Trophoblast cell (in vitro differentiated cells and primary cell): ENCODE data around the gene NDUFB6.
A peak's percentile ranks its signal among the peaks of the same experiment; 100 is the strongest.

Experiments
- DNase-seq, 2 donors: peaks; one replicate each; pipeline ENCODE4 v3.0.0-alpha.2; 2016
- H2AFZ ChIP-seq: 2 replicates; pipeline ENCODE4 v1.6.1; 2013; ENCODE audit warnings: low read length, moderate library complexity, mild to moderate bottlenecking; ENCODE audit not compliant: insufficient read depth, poor library complexity
- H2AK5ac ChIP-seq: 2 replicates; pipeline ENCODE4 v1.6.1; 2013; ENCODE audit warnings: mild to moderate bottlenecking, low read length
- H2BK120ac ChIP-seq: 2 replicates; pipeline ENCODE4 v1.6.1; 2013; ENCODE audit warnings: low read length, mild to moderate bottlenecking, moderate library complexity; ENCODE audit not compliant: insufficient read depth, poor library complexity
- H2BK12ac ChIP-seq: 2 replicates; pipeline ENCODE4 v1.6.1; 2013; ENCODE audit warnings: mild to moderate bottlenecking, low read length, moderate library complexity
- H2BK5ac ChIP-seq: 2 replicates; pipeline ENCODE4 v1.6.1; 2013; ENCODE audit warnings: low read length, low read depth, moderate library complexity, mild to moderate bottlenecking; ENCODE audit not compliant: poor library complexity
- H3K14ac ChIP-seq: 2 replicates; pipeline ENCODE4 v1.6.1; 2013; ENCODE audit warnings: mild to moderate bottlenecking, low read length
- H3K18ac ChIP-seq: 2 replicates; pipeline ENCODE4 v1.6.1; 2013; ENCODE audit warnings: mild to moderate bottlenecking, low read length
- H3K23ac ChIP-seq: 2 replicates; pipeline ENCODE4 v1.6.1; 2013; ENCODE audit warnings: low read length
- H3K27ac ChIP-seq: 2 replicates; pipeline ENCODE4 v1.5.1; 2013; ENCODE audit warnings: low read depth, mild to moderate bottlenecking, inconsistent platforms, low read length, moderate library complexity
- H3K27me3 ChIP-seq: 2 replicates; pipeline ENCODE4 v1.6.1; 2013; ENCODE audit warnings: inconsistent platforms, mild to moderate bottlenecking, low read length, moderate library complexity; ENCODE audit not compliant: insufficient read depth
- H3K36me3 ChIP-seq, 2 experiments: 1 replicate in 1 of 2; 2 replicates in 1 of 2; pipeline ENCODE4 v1.6.1; 2013; ENCODE audit warnings: low read length in 2 of 2, mild to moderate bottlenecking in 2 of 2, moderate library complexity in 1 of 2; ENCODE audit not compliant: insufficient read depth in 2 of 2, control insufficient read depth in 1 of 2
- H3K4ac ChIP-seq: 2 replicates; pipeline ENCODE4 v1.6.1; 2013; ENCODE audit warnings: low read depth, mild to moderate bottlenecking, low read length, moderate library complexity
- H3K4me1 ChIP-seq, 2 experiments: 1 replicate in 1 of 2; 2 replicates in 1 of 2; pipeline ENCODE4 v1.6.1; 2013; ENCODE audit warnings: low read length in 2 of 2, mild to moderate bottlenecking in 2 of 2, moderate library complexity in 1 of 2; ENCODE audit not compliant: insufficient read depth in 2 of 2, control insufficient read depth in 1 of 2
- H3K4me2 ChIP-seq: 2 replicates; pipeline ENCODE4 v1.6.1; 2013; ENCODE audit warnings: inconsistent platforms, mild to moderate bottlenecking, low read length, moderate library complexity
- H3K4me3 ChIP-seq: 2 replicates; pipeline ENCODE4 v1.5.1; 2013; ENCODE audit warnings: mild to moderate bottlenecking, low read depth, low read length, inconsistent platforms
- H3K79me1 ChIP-seq: one replicate; pipeline ENCODE4 v1.6.1; 2013; ENCODE audit warnings: low read length
- H3K79me2 ChIP-seq: 2 replicates; pipeline ENCODE4 v1.6.1; 2013; ENCODE audit warnings: low read length, mild to moderate bottlenecking; ENCODE audit not compliant: control insufficient read depth, insufficient read depth, poor library complexity
- H3K9ac ChIP-seq: 2 replicates; pipeline ENCODE4 v1.6.1; 2013; ENCODE audit warnings: mild to moderate bottlenecking, low read length
- H3K9me3 ChIP-seq: 2 replicates; pipeline ENCODE4 v1.6.1; 2013; ENCODE audit warnings: low read depth, mild to moderate bottlenecking, control low read depth, inconsistent platforms, low read length; ENCODE audit not compliant: insufficient read depth
- H4K12ac ChIP-seq: 2 replicates; pipeline ENCODE4 v1.6.1; 2013; ENCODE audit warnings: low read depth, mild to moderate bottlenecking, low read length, moderate library complexity
- H4K8ac ChIP-seq: 2 replicates; pipeline ENCODE4 v1.6.1; 2013; ENCODE audit warnings: low read depth, mild to moderate bottlenecking, low read length, moderate library complexity
- H4K91ac ChIP-seq: one replicate; pipeline ENCODE4 v1.6.1; 2013; ENCODE audit warnings: low read depth, mild to moderate bottlenecking, low read length, moderate library complexity
- WGBS: extraction: QIAGEN DNeasy Blood & Tissue Kit; methylation state at CpG from one replicate; pipeline ENCODE4 v1.1.7; 2013; ENCODE audit warnings: missing lambda C conversion rate; ENCODE audit not compliant: insufficient read length, insufficient coverage; ENCODE audit errors: extremely low coverage; 5-methylcytosine and 5-hydroxymethylcytosine counted together

The NDUFB6 gene

DNA sequence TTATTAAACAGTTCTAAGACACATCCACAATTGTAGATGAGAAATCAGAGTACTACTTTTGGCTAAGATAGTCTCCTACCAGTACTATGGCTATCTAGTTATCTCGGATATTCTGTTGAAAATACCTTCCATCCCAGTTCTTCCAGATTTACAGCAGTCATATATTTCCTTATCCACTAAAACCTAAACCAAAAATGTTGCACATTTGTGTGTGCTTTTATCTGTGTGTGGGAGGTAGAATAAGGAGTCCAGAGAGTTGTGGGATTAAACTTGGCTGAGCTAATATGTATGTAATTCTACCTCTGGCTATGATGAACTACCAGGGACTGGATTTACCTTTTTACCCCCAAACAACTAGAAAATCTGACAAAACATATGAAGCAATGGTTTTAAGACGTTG is 17.5 kb upstream of the NDUFB6 start:
- H3K27me3 ChIP-seq: no peaks in the 10 kb centered on the region
- WGBS: no CpG with 5 or more reads among the region's 2 CpGs
- peaks cover 1% of the 10 kb centered on the region for H3K79me1 ChIP-seq

GRCh38 chr9:32589083-32589723 is 16.2 kb upstream of the NDUFB6 start:
- Histone ChIP-seq H3K14ac (no peak overlapping the region), H2AK5ac (no peak overlapping the region), H4K8ac (no peak overlapping the region), H3K9me3 (no peaks in the 10 kb centered on the region), H2BK120ac (no peak overlapping the region), H3K4me1 (no peaks in the 10 kb centered on the region), H4K91ac (no peak overlapping the region), H3K79me2 (no peaks in the 10 kb centered on the region), H3K4ac (no peak overlapping the region), H4K12ac (no peak overlapping the region), H3K79me1 (peaks cover 1% of the 10 kb centered on the region), H3K27ac (no peak overlapping the region), H3K9ac (no peak overlapping the region), H3K4me2 (no peak overlapping the region), H3K4me3 (no peak overlapping the region), H3K23ac (no peak overlapping the region), H3K18ac (no peak overlapping the region), H2BK5ac (no peak overlapping the region), H2AFZ (no peak overlapping the region), H2BK12ac (no peak overlapping the region), H3K36me3 (no peaks in the 10 kb centered on the region), H3K27me3 (no peaks in the 10 kb centered on the region)
- WGBS: no CpG with 5 or more reads among the region's 6 CpGs
- DNase-seq: peak in 1 of 2 donors; percentile 64

More for the DNA sequence above, 17.5 kb upstream of the NDUFB6 start:
- H3K18ac ChIP-seq: no peak overlapping the region
- no peaks in the 10 kb centered on the region for H3K79me2 ChIP-seq
- H2BK5ac ChIP-seq: no peak overlapping the region
- no peak overlapping the region for H4K8ac ChIP-seq
- no peaks in the 10 kb centered on the region for H3K36me3 ChIP-seq
- no peak overlapping the region for H3K4me3 ChIP-seq
- no peak overlapping the region for H3K14ac ChIP-seq
- H3K9ac ChIP-seq: no peak overlapping the region
- H3K4me2 ChIP-seq: no peak overlapping the region
- no peaks in the 10 kb centered on the region for H3K9me3 ChIP-seq
- no peak overlapping the region for H2BK120ac ChIP-seq
- DNase-seq: peak in 1 of 2 donors; percentile 78
- H3K4me1 ChIP-seq: no peaks in the 10 kb centered on the region
- no peak overlapping the region for H2AK5ac ChIP-seq
- H3K4ac ChIP-seq: no peak overlapping the region
- H4K91ac ChIP-seq: no peak overlapping the region
- peak overlapping the region; percentile 26 for H3K27ac ChIP-seq
- no peak overlapping the region for H2BK12ac ChIP-seq
- no peak overlapping the region for H2AFZ ChIP-seq
- no peak overlapping the region for H4K12ac ChIP-seq
- no peak overlapping the region for H3K23ac ChIP-seq

GRCh38 chr9:32587901-32588300 is 14.9 kb upstream of the NDUFB6 start:
- Histone ChIP-seq H3K4ac (no peak overlapping the region), H2BK120ac (no peak overlapping the region), H3K9ac (no peak overlapping the region), H3K14ac (no peak overlapping the region), H4K12ac (no peak overlapping the region), H4K91ac (no peak overlapping the region), H3K18ac (no peak overlapping the region), H3K23ac (no peak overlapping the region), H2AFZ (no peak overlapping the region), H3K9me3 (no peaks in the 10 kb centered on the region), H3K79me1 (peaks cover 1% of the 10 kb centered on the region), H3K79me2 (no peaks in the 10 kb centered on the region), H2BK12ac (no peak overlapping the region), H3K4me3 (no peak overlapping the region), H2BK5ac (no peak overlapping the region), H3K4me1 (no peaks in the 10 kb centered on the region), H3K4me2 (no peak overlapping the region), H3K27me3 (no peaks in the 10 kb centered on the region), H3K36me3 (no peaks in the 10 kb centered on the region), H4K8ac (no peak overlapping the region), H3K27ac (no peak overlapping the region), H2AK5ac (no peak overlapping the region)
- no peak for DNase-seq

- H3K14ac ChIP-seq: no peak overlapping the region
- H2AFZ ChIP-seq: no peak overlapping the region
- H3K4me1 ChIP-seq: peaks cover 0 to 3% of the 10 kb centered on the region in 2 experiments
- H3K18ac ChIP-seq: no peak overlapping the region
- no peak overlapping the region for H4K91ac ChIP-seq
- H3K79me1 ChIP-seq: peaks cover 1% of the 10 kb centered on the region
- no peak overlapping the region for H3K4me2 ChIP-seq
- no peak overlapping the region for H3K9ac ChIP-seq
- H3K4me3 ChIP-seq: no peak overlapping the region
- H3K36me3 ChIP-seq: no peaks in the 10 kb centered on the region
- no peaks in the 10 kb centered on the region for H3K9me3 ChIP-seq
- H3K23ac ChIP-seq: no peak overlapping the region
- H2BK12ac ChIP-seq: no peak overlapping the region
- H2AK5ac ChIP-seq: no peak overlapping the region
- H3K4ac ChIP-seq: no peak overlapping the region
- H2BK120ac ChIP-seq: no peak overlapping the region
- no peak overlapping the region for H3K27ac ChIP-seq
- no CpG with 5 or more reads among the region's 2 CpGs for WGBS
- no peak for DNase-seq
- no peak overlapping the region for H2BK5ac ChIP-seq
- no peaks in the 10 kb centered on the region for H3K79me2 ChIP-seq
- H4K12ac ChIP-seq: no peak overlapping the region
- no peaks in the 10 kb centered on the region for H3K27me3 ChIP-seq
- H4K8ac ChIP-seq: no peak overlapping the region
These were observed 11.8 kb upstream of the NDUFB6 start for GRCh38 chr9:32584784-32585183.
